ENCODE data around the gene ZCCHC24. TPM values are rescaled to one million over a fixed set of nuclear protein-coding genes. Genes with fewer than 3 reads are reported as not detected.
A peak's percentile ranks its signal among the peaks of the same experiment; 100 is the strongest.

The ZCCHC24 gene
- polyA plus RNA-seq, 1 of the 3 experiments (the other 2 are of a cell fraction), result 15.8 TPM

- no peak overlapping the region for H3K4me3 ChIP-seq (ENCODE audit: low read depth in 2 of 2, low read length in 1 of 2)
- H3K9ac ChIP-seq, result no peak overlapping the region
- H3K27ac ChIP-seq (ENCODE audit: low read depth in 2 of 2, low read length in 1 of 2), result peak overlapping the region; percentile 14 to 86; a peak in 2 of 4 replicates
- 90% methylated on average over 10 of the region's 13 CpGs for WGBS (ENCODE audit: low lambda C conversion rate)
- H3K4me2 ChIP-seq, result 0 out of 2 replicates have a peak overlapping the region, but pooled peaks have one; percentile 66
- H3K9me2 ChIP-seq, result no peaks in the 10 kb centered on the region
- peaks cover 16 to 48% of the 10 kb centered on the region in 2 experiments; a peak in 3 of 4 replicates for H3K4me1 ChIP-seq (ENCODE audit: control insufficient read depth in 1 of 2, insufficient read depth in 2 of 2, low read depth in 1 of 2, low read length in 1 of 2)
- peaks cover 13% of the 10 kb centered on the region; the same call in 1 of the 2 replicates for H4K20me1 ChIP-seq (ENCODE audit: insufficient read depth)
- no peaks in the 10 kb centered on the region for H3K27me3 ChIP-seq (ENCODE audit: insufficient read depth)
- no peak for TF ChIP-seq RCOR1 (IDR thresholded peaks at IDR 0.05; ENCODE audit: low read length)
- H3K9me3 ChIP-seq, result no peaks in the 10 kb centered on the region
- ChIA-PET CTCF (interaction anchor here (1.1 to 2.2 kb wide), 3 partner anchors 22 to 34 kb away, joined by 3 to 7 read pairs (median 4); no protein-coding TSS in a partner anchor), POLR2A (interaction anchor here (1.0 kb wide), 1 partner anchor 8 kb away, joined by 4 read pairs; no protein-coding TSS in a partner anchor)
- peaks cover 8% of the 10 kb centered on the region for H3F3A ChIP-seq (replicated peaks; ENCODE audit: insufficient read depth)
- H3K36me3 ChIP-seq (replicated peaks in 1 of 2; ENCODE audit: control insufficient read depth in 1 of 2, insufficient read depth in 2 of 2, low read length in 1 of 2), result peaks cover 16 to 19% of the 10 kb centered on the region in 2 experiments
- no peak for DNase-seq
- peaks cover 52% of the 10 kb centered on the region for H3K79me2 ChIP-seq (ENCODE audit: insufficient read depth)
- no peak overlapping the region for H2AFZ ChIP-seq (ENCODE audit: low read depth)
These were observed 11.9 kb downstream of the ZCCHC24 start for GRCh38 chr10:79433324-79434222.

- 0 out of 2 replicates have a peak overlapping the region, but pooled peaks have one; percentile 15 for H3K4me2 ChIP-seq
- POLR2A ChIA-PET, result no interaction called here
- DNase-seq, result no peak
- CTCF ChIA-PET, result interaction anchor here (1.1 to 2.2 kb wide), 4 partner anchors 21 to 35 kb away, joined by 3 to 7 read pairs (median 3); no protein-coding TSS in a partner anchor
- no peak overlapping the region for H3K27ac ChIP-seq (ENCODE audit: low read depth in 2 of 2, low read length in 1 of 2)
- H3K9me3 ChIP-seq, result no peaks in the 10 kb centered on the region
- no peak overlapping the region for H3K4me3 ChIP-seq (ENCODE audit: low read depth in 2 of 2, low read length in 1 of 2)
- 73% methylated on average over 5 of the region's 17 CpGs for WGBS (ENCODE audit: low lambda C conversion rate)
- peaks cover 16 to 42% of the 10 kb centered on the region in 2 experiments; a peak in 3 of 4 replicates for H3K4me1 ChIP-seq (ENCODE audit: control insufficient read depth in 1 of 2, insufficient read depth in 2 of 2, low read depth in 1 of 2, low read length in 1 of 2)
- H3K79me2 ChIP-seq (ENCODE audit: insufficient read depth), result peaks cover 39% of the 10 kb centered on the region
- no peaks in the 10 kb centered on the region for H3K9me2 ChIP-seq
- H3K36me3 ChIP-seq (replicated peaks in 1 of 2; ENCODE audit: control insufficient read depth in 1 of 2, insufficient read depth in 2 of 2, low read length in 1 of 2), result peaks cover 16 to 30% of the 10 kb centered on the region in 2 experiments
- peaks cover 13% of the 10 kb centered on the region for H3F3A ChIP-seq (replicated peaks; ENCODE audit: insufficient read depth)
- no peak for TF ChIP-seq RCOR1 (IDR thresholded peaks at IDR 0.05; ENCODE audit: low read length)
- no peak for TF ChIP-seq RFX5 (IDR thresholded peaks at IDR 0.05; ENCODE audit: low read length)
- TF ChIP-seq MAX (IDR thresholded peaks at IDR 0.05; ENCODE audit: low read depth), result no peak
- no peak for TF ChIP-seq FOSL2 (IDR thresholded peaks at IDR 0.05; ENCODE audit: borderline replicate concordance, low read depth)
- no peak for TF ChIP-seq NRF1 (IDR thresholded peaks at IDR 0.05; ENCODE audit: low read depth, low read length)
- no peak for TF ChIP-seq FOXM1 (IDR thresholded peaks at IDR 0.05; ENCODE audit: low read depth)
- TF ChIP-seq CHD2 (IDR thresholded peaks at IDR 0.05; ENCODE audit: low read length, partially characterized antibody), result no peak
- TF ChIP-seq YY1 (IDR thresholded peaks at IDR 0.05; ENCODE audit: low read depth), result no peak
- no peak for TF ChIP-seq POLR2AphosphoS5 (IDR thresholded peaks at IDR 0.05; ENCODE audit: low read depth, low read length)
- TF ChIP-seq RXRA (IDR thresholded peaks at IDR 0.05; ENCODE audit: borderline replicate concordance, low read depth), result no peak
- TF ChIP-seq TEAD4 (IDR thresholded peaks at IDR 0.05; ENCODE audit: borderline replicate concordance, insufficient read depth), result no peak
- TF ChIP-seq FOXJ3 (CRISPR knock-in tag; IDR thresholded peaks at IDR 0.05), result no peak
- TF ChIP-seq PBX3 (IDR thresholded peaks at IDR 0.05), result no peak
- no peak for TF ChIP-seq TCF12 (IDR thresholded peaks at IDR 0.05)
- TF ChIP-seq USF1 (IDR thresholded peaks at IDR 0.05; ENCODE audit: borderline replicate concordance, low read depth), result no peak
- no peak overlapping the region for H2AFZ ChIP-seq (ENCODE audit: low read depth)
- H3K9ac ChIP-seq, result no peak overlapping the region
- H3K27me3 ChIP-seq (ENCODE audit: insufficient read depth), result no peaks in the 10 kb centered on the region
- no peaks in the 10 kb centered on the region; the same call in 1 of the 2 replicates for H4K20me1 ChIP-seq (ENCODE audit: insufficient read depth)
These were observed 13.3 kb downstream of the ZCCHC24 start for GRCh38 chr10:79431891-79432831.

All from SK-N-SH (cell line).